22Rv1 (cell line): ENCODE measurements around the gene NRGN.

Experiments used
- ZFX ChIP-seq: fragments of 450-650 bp; IDR thresholded peaks from 2 replicates; pipeline ENCODE4 v1.6.1; 2017; ENCODE audit warnings: antibody characterized with exemption, borderline replicate concordance
- TF ChIP-seq, protein P1 (sequence below): fragments of 450-650 bp; IDR thresholded peaks from 2 replicates; pipeline ENCODE4 v1.5.1; 2017; ENCODE audit warnings: mild to moderate bottlenecking

DNA sequence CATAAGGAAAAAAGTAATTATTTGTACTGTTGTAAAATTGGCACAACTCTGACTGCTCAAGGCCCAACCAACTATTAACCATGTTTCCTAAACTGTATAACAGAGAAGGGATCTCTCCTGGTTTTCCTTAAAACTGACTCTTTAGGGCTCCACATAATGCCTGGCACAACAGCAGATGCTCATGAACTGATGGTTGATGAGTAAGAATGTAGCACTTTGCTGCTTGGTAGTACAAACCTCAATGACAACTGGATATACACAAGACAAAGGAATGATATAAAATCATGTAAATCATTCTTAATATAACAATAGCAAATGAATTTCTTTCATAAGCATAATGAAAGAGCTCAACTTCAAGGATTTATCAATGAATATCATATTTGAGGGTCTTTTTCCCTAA lies 48.8 kb downstream of the NRGN start:
- TF ChIP-seq, protein P1, sequence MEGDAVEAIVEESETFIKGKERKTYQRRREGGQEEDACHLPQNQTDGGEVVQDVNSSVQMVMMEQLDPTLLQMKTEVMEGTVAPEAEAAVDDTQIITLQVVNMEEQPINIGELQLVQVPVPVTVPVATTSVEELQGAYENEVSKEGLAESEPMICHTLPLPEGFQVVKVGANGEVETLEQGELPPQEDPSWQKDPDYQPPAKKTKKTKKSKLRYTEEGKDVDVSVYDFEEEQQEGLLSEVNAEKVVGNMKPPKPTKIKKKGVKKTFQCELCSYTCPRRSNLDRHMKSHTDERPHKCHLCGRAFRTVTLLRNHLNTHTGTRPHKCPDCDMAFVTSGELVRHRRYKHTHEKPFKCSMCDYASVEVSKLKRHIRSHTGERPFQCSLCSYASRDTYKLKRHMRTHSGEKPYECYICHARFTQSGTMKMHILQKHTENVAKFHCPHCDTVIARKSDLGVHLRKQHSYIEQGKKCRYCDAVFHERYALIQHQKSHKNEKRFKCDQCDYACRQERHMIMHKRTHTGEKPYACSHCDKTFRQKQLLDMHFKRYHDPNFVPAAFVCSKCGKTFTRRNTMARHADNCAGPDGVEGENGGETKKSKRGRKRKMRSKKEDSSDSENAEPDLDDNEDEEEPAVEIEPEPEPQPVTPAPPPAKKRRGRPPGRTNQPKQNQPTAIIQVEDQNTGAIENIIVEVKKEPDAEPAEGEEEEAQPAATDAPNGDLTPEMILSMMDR = no peak
- TF ChIP-seq ZFX = no peak
